Measurements from ENCODE around the gene NFASC. TPM values are rescaled to one million over a fixed set of nuclear protein-coding genes. Genes with fewer than 3 reads are reported as not detected.

Gene NFASC
- total and polyA plus RNA-seq, 2 experiments from 2014 or later: 3.9 to 11.7 TPM

DNA sequence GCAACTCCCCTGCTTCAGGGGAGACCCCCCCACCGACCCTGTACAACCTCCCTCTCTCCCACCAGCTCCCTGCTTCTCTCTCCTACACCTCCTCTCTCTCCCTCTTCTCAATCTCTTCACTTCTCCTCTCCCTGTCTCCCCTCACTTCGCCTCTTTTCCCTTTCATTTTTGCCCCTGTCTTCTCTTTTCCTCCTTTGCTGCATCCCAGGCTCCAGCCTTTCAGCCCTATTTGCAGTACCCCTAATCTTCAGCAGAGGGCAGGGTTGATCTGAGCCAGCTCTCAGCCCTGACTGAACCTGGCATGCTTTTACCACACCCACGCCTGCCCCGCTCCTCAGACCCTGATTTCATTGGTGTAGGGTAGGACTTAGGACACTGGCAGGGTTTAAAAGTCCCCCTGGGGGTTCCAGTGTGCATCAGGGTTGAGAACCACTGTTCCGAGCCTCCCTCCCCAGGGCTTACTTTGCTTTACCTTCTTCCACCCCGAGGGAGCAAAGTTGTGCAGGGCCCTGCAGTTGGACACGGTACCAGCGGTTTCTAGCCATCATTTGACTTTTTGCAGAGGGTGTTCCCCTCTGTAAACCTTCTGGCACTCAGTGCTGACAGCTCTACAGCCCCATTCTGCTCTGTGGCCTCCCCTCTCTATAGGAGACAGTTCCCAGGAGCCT lies 105.0 kb downstream of the NFASC start (continued):
- TF ChIP-seq ETS1 (IDR thresholded peaks at IDR 0.05) (no peak), NANOG (IDR thresholded peaks at IDR 0.05; ENCODE audit: borderline replicate concordance) (no peak)

DNA sequence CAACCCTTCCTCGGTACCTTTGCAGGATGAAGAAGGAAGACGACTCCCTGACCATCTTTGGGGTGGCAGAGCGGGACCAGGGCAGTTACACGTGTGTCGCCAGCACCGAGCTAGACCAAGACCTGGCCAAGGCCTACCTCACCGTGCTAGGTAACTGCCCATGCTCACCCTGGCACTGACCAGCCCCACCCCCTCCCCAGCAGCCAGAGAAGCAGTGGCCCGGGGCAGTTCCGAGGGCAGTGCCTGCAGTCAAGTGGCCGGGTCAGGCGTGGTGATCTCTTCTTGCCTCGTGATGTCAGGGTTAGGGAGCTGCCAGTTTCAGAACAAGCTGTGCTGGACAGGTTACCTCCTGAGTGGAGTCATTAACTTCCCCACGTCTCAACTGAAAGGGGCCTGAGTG lies 106.0 kb downstream of the NFASC start:
- no peaks in the 10 kb centered on the region for H4K20me1 ChIP-seq (replicated peaks; ENCODE audit: insufficient read depth)
- no peak for TF ChIP-seq REST (IDR thresholded peaks at IDR 0.05; ENCODE audit: unreplicated experiment)
- no peak for TF ChIP-seq NANOG (IDR thresholded peaks at IDR 0.05; ENCODE audit: borderline replicate concordance)
- TF ChIP-seq EZH2phosphoT487 (IDR thresholded peaks at IDR 0.05; ENCODE audit: unreplicated experiment): no peak
- TF ChIP-seq ZNF331 (CRISPR knock-in tag; IDR thresholded peaks at IDR 0.05; ENCODE audit: low read depth): no peak
- TF ChIP-seq POLR2AphosphoS5 (IDR thresholded peaks at IDR 0.05; ENCODE audit: low read depth): no peak
- TF ChIP-seq CREB1 (CRISPR knock-in tag; IDR thresholded peaks at IDR 0.05; ENCODE audit: low read depth): no peak
- no peak for TF ChIP-seq ETS1 (IDR thresholded peaks at IDR 0.05)
- no peak for TF ChIP-seq EZH2 (IDR thresholded peaks at IDR 0.05; ENCODE audit: low read depth, unreplicated experiment)
- TF ChIP-seq, protein P1, sequence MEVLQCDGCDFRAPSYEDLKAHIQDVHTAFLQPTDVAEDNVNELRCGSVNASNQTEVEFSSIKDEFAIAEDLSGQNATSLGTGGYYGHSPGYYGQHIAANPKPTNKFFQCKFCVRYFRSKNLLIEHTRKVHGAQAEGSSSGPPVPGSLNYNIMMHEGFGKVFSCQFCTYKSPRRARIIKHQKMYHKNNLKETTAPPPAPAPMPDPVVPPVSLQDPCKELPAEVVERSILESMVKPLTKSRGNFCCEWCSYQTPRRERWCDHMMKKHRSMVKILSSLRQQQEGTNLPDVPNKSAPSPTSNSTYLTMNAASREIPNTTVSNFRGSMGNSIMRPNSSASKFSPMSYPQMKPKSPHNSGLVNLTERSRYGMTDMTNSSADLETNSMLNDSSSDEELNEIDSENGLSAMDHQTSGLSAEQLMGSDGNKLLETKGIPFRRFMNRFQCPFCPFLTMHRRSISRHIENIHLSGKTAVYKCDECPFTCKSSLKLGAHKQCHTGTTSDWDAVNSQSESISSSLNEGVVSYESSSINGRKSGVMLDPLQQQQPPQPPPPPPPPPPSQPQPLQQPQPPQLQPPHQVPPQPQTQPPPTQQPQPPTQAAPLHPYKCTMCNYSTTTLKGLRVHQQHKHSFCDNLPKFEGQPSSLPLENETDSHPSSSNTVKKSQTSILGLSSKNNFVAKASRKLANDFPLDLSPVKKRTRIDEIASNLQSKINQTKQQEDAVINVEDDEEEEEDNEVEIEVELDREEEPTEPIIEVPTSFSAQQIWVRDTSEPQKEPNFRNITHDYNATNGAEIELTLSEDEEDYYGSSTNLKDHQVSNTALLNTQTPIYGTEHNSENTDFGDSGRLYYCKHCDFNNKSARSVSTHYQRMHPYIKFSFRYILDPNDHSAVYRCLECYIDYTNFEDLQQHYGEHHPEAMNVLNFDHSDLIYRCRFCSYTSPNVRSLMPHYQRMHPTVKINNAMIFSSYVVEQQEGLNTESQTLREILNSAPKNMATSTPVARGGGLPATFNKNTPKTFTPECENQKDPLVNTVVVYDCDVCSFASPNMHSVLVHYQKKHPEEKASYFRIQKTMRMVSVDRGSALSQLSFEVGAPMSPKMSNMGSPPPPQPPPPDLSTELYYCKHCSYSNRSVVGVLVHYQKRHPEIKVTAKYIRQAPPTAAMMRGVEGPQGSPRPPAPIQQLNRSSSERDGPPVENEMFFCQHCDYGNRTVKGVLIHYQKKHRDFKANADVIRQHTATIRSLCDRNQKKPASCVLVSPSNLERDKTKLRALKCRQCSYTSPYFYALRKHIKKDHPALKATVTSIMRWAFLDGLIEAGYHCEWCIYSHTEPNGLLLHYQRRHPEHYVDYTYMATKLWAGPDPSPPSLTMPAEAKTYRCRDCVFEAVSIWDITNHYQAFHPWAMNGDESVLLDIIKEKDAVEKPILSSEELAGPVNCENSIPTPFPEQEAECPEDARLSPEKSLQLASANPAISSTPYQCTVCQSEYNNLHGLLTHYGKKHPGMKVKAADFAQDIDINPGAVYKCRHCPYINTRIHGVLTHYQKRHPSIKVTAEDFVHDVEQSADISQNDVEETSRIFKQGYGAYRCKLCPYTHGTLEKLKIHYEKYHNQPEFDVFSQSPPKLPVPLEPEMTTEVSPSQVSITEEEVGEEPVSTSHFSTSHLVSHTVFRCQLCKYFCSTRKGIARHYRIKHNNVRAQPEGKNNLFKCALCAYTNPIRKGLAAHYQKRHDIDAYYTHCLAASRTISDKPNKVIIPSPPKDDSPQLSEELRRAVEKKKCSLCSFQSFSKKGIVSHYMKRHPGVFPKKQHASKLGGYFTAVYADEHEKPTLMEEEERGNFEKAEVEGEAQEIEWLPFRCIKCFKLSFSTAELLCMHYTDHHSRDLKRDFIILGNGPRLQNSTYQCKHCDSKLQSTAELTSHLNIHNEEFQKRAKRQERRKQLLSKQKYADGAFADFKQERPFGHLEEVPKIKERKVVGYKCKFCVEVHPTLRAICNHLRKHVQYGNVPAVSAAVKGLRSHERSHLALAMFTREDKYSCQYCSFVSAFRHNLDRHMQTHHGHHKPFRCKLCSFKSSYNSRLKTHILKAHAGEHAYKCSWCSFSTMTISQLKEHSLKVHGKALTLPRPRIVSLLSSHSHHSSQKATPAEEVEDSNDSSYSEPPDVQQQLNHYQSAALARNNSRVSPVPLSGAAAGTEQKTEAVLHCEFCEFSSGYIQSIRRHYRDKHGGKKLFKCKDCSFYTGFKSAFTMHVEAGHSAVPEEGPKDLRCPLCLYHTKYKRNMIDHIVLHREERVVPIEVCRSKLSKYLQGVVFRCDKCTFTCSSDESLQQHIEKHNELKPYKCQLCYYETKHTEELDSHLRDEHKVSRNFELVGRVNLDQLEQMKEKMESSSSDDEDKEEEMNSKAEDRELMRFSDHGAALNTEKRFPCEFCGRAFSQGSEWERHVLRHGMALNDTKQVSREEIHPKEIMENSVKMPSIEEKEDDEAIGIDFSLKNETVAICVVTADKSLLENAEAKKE (CRISPR knock-in tag; IDR thresholded peaks at IDR 0.05): no peak
- TF ChIP-seq, protein P2, sequence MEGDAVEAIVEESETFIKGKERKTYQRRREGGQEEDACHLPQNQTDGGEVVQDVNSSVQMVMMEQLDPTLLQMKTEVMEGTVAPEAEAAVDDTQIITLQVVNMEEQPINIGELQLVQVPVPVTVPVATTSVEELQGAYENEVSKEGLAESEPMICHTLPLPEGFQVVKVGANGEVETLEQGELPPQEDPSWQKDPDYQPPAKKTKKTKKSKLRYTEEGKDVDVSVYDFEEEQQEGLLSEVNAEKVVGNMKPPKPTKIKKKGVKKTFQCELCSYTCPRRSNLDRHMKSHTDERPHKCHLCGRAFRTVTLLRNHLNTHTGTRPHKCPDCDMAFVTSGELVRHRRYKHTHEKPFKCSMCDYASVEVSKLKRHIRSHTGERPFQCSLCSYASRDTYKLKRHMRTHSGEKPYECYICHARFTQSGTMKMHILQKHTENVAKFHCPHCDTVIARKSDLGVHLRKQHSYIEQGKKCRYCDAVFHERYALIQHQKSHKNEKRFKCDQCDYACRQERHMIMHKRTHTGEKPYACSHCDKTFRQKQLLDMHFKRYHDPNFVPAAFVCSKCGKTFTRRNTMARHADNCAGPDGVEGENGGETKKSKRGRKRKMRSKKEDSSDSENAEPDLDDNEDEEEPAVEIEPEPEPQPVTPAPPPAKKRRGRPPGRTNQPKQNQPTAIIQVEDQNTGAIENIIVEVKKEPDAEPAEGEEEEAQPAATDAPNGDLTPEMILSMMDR (conservative IDR thresholded peaks at IDR 0.05; ENCODE audit: low read depth in 2 of 2): no peak

More for the DNA sequence above, 106.0 kb downstream of the NFASC start:
- no peak overlapping the region for H2AFZ ChIP-seq
- no peaks in the 10 kb centered on the region for H3F3A ChIP-seq (replicated peaks; ENCODE audit: low read depth)
- no peak overlapping the region for H3K4me3 Mint-ChIP-seq
- no peak overlapping the region for H3K27ac ChIP-seq (ENCODE audit: low read depth)
- peaks cover 12% of the 10 kb centered on the region for H3K27me3 Mint-ChIP-seq (ENCODE audit: insufficient read depth, low read depth, poor library complexity)
- H3K79me2 ChIP-seq (replicated peaks; ENCODE audit: insufficient read depth): no peaks in the 10 kb centered on the region
- H3K4me3 ChIP-seq: no peak overlapping the region
- H3K4me1 Mint-ChIP-seq: no peaks in the 10 kb centered on the region
- no peaks in the 10 kb centered on the region for H3K27me3 ChIP-seq (ENCODE audit: insufficient read depth)
- H3K36me3 ChIP-seq (ENCODE audit: insufficient read depth): no peaks in the 10 kb centered on the region
- no peaks in the 10 kb centered on the region for H3K36me3 Mint-ChIP-seq (ENCODE audit: low read depth)
- ATAC-seq (no peak), DNase-seq (ENCODE audit: low spot score) (no peak)
- no peaks in the 10 kb centered on the region for H3K9me2 ChIP-seq (ENCODE audit: insufficient read depth)
- H3K4me2 ChIP-seq: no peak overlapping the region
- no peaks in the 10 kb centered on the region for H3K9me3 Mint-ChIP-seq
- no peak overlapping the region for H3K27ac Mint-ChIP-seq
- no peaks in the 10 kb centered on the region for H3K4me1 ChIP-seq (ENCODE audit: insufficient read depth)
